GM23248 (cell line): ENCODE measurements around the gene PTCH1.

Source experiments
- EZH2 ChIP-seq: fragments of 200-600 bp; sonication (generic); IDR thresholded peaks from 2 replicates; pipeline ENCODE4 v1.6.1; 2018; ENCODE audit warnings: antibody characterized with exemption, mild to moderate bottlenecking; ENCODE audit not compliant: insufficient read depth, poor library complexity, severe bottlenecking
- EZH2phosphoT487 ChIP-seq: fragments of 200-600 bp; sonication (generic); IDR thresholded peaks from 2 replicates; pipeline ENCODE4 v1.6.1; 2018; ENCODE audit warnings: antibody characterized with exemption, moderate library complexity, mild to moderate bottlenecking, low read depth; ENCODE audit not compliant: insufficient read depth

GRCh38 chr9:95504053-95504963 is 12.5 kb downstream of the PTCH1 start:
- TF ChIP-seq EZH2phosphoT487 (no peak), EZH2 (no peak)
